SK-N-SH (cell line): ENCODE data around the gene GALNT17.

Experiments
- ELF1 ChIP-seq: IDR thresholded peaks from 2 replicates; pipeline ENCODE4 v1.4.0; 2012
- EZH2phosphoT487 ChIP-seq: fragments of 200-600 bp; sonication (generic); IDR thresholded peaks from 2 replicates; pipeline ENCODE4 v1.6.1; 2017; ENCODE audit warnings: low read depth, mixed run types, mild to moderate bottlenecking, antibody characterized with exemption, moderate library complexity, borderline replicate concordance
- POLR2AphosphoS5 ChIP-seq: IDR thresholded peaks from 2 replicates; pipeline ENCODE4 v1.6.1; 2012; ENCODE audit warnings: low read depth, low read length
- RCOR1 ChIP-seq: fragments of 150-350 bp; IDR thresholded peaks from 2 replicates; pipeline ENCODE4 v1.6.1; 2017; ENCODE audit warnings: antibody characterized with exemption, low read length
- REST ChIP-seq: IDR thresholded peaks from 2 replicates; pipeline ENCODE4 v1.6.1; 2012; ENCODE audit warnings: mild to moderate bottlenecking, low read depth, low read length, moderate library complexity
- RXRA ChIP-seq: IDR thresholded peaks from 2 replicates; pipeline ENCODE4 v1.4.0; 2012; ENCODE audit warnings: low read depth, mild to moderate bottlenecking, borderline replicate concordance
- SIN3A ChIP-seq: IDR thresholded peaks from 2 replicates; pipeline ENCODE4 v1.6.1; 2012; ENCODE audit warnings: low read depth, mild to moderate bottlenecking, low read length, moderate library complexity, borderline replicate concordance
- TAF1 ChIP-seq: IDR thresholded peaks from 2 replicates; pipeline ENCODE4 v1.6.1; 2012; ENCODE audit warnings: low read depth, mild to moderate bottlenecking, low read length, moderate library complexity, borderline replicate concordance
- TF ChIP-seq, protein P1 (sequence below): fragments of 200-600 bp; sonication (generic); IDR thresholded peaks from 2 replicates; pipeline ENCODE4 v1.6.1; 2017; ENCODE audit warnings: antibody characterized with exemption, mild to moderate bottlenecking, moderate library complexity
- TF ChIP-seq, protein P2 (sequence below): IDR thresholded peaks from 2 replicates; pipeline ENCODE4 v1.4.0; 2012; ENCODE audit warnings: low read depth, borderline replicate concordance

- TF ChIP-seq RCOR1 (no peak), TAF1 (no peak), RXRA (no peak), SIN3A (no peak), REST (no peak), POLR2AphosphoS5 (no peak), ELF1 (no peak), EZH2phosphoT487 (no peak)
- TF ChIP-seq, protein P1, sequence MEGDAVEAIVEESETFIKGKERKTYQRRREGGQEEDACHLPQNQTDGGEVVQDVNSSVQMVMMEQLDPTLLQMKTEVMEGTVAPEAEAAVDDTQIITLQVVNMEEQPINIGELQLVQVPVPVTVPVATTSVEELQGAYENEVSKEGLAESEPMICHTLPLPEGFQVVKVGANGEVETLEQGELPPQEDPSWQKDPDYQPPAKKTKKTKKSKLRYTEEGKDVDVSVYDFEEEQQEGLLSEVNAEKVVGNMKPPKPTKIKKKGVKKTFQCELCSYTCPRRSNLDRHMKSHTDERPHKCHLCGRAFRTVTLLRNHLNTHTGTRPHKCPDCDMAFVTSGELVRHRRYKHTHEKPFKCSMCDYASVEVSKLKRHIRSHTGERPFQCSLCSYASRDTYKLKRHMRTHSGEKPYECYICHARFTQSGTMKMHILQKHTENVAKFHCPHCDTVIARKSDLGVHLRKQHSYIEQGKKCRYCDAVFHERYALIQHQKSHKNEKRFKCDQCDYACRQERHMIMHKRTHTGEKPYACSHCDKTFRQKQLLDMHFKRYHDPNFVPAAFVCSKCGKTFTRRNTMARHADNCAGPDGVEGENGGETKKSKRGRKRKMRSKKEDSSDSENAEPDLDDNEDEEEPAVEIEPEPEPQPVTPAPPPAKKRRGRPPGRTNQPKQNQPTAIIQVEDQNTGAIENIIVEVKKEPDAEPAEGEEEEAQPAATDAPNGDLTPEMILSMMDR = no peak
- TF ChIP-seq, protein P2, sequence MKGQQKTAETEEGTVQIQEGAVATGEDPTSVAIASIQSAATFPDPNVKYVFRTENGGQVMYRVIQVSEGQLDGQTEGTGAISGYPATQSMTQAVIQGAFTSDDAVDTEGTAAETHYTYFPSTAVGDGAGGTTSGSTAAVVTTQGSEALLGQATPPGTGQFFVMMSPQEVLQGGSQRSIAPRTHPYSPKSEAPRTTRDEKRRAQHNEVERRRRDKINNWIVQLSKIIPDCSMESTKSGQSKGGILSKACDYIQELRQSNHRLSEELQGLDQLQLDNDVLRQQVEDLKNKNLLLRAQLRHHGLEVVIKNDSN = no peak
Observed at GRCh38 chr7:71173955-71174354, 42.0 kb downstream of the GALNT17 start.
